ENCODE results near the gene DNER.
A peak's percentile ranks its signal among the peaks of the same experiment; 100 is the strongest.

The DNER gene

DNA sequence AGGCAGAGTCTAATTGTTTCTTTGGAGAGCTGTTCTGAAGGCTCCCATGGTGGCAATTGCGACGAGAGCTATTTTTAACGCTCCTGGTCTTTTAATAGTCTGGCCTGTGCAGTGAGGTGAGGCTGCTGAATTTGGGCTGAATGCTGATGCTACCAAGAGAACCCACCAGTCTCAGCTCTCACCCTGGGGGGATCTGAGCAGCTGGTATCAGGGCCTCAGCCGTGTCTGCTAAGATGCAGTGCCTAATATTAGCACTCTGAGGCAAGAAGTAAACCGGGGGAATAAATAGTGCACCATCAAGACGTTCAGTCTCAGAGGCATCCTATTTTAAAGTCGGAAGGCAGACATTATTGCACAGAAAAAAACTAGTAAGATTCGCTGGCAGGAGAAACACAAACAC lies 228.5 kb downstream of the DNER start:
- no peak for DNase-seq

- no peak for DNase-seq
Observed at GRCh38 chr2:229477269-229477755, 237.0 kb downstream of the DNER start.

GRCh38 chr2:229475778-229476177 lies 238.6 kb downstream of the DNER start:
- no peak for DNase-seq

- no peak for DNase-seq
Observed at GRCh38 chr2:229474125-229474524, 240.2 kb downstream of the DNER start.

- DNase-seq = no peak
Observed at GRCh38 chr2:229470781-229471180, 243.6 kb downstream of the DNER start.

DNA sequence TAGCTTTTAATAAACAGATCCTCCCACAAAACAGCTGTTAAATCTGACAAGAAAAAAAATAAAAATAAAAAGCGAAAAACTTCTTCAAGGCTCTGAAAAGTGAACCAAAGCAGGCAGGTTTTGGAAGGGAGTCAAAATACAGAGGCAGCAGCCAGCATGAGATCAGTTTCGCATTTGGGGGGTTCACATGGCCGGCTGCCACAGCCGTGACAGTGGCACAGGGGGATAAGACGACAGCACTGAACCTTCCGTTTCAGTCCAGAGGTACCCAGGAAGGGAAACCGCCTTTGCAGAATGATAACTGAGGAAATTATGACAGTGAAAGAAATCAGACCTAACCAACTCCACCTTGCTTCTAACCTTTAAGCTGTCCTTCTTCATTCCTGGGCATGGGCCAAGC lies 246.6 kb downstream of the DNER start:
- DNase-seq = no peak

GRCh38 chr2:229463841-229464346 lies 250.5 kb downstream of the DNER start:
- DNase-seq = no peak

GRCh38 chr2:229462112-229462511 lies 252.2 kb downstream of the DNER start:
- DNase-seq = no peak

- no peak for DNase-seq
Observed at GRCh38 chr2:229456091-229456490, 258.3 kb downstream of the DNER start.

DNA sequence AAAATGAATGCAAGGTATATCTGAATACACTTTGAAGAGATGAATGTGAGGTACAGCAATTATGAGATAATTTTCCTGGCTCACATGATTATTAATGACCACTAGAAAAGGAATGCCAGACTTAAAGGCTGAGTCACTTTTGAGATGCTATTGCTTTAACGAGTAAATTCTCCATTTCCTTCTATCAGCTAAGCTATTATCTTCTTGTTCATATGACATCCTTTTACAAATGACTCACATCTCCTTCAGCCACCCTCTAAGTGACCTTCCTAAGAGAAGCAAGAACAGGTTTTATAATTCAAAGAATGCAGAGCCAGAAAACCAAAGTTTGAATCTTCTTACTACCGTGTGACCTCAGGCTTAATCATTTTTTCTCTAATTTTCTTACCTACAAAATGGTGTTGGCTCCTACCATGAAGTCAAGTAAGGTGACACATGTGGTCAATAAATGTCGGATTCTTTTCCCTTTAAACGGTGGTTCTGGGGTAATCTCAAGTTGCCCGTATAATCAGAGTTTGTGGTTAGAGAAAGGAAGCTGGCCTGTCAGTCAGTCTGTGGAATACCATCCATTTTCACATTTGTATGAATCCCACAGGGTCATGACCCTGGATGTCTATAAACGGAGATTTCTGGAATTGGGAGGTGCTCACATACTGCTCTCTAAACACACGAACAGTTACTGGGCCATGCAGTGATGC lies 259.3 kb downstream of the DNER start:
- DNase-seq = peak; percentile 32

DNA sequence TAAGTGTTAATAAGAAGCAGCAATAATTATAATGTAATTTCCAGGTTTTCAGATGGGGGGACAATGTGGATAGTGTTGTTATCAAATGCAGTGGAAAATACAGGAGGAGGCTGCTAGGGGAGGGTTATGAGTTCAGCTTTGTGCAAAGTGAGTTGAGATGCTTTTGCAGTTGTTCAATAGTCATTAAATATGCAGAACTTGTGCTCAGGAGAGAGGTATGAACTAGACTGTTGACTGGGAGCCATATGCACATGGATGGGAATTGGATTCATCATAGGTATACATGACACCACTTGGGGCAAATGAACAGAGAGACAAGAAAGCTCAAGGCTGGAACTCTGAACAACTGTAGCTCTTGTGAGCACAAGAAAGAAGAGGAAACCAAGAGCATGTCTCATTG lies 261.1 kb downstream of the DNER start:
- no peak for DNase-seq

DNA sequence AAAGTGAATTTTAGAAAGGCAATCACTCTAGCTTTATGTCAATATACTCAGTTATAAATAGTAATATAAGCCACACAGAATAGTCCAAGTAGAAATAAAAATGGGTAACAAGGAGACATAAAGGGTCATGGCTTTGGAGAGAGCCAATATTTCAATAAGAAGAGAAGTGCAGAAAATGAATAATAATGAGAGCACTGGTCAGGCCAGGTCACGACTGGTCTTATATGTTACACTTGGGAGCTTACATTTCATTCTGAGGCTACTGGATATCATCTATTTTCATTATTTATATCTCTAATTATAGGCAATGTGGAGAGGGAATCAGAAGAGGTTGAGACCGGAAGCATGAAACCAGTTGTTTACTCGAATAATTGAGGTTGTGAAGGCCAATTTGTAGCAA lies 262.5 kb downstream of the DNER start:
- no peak for DNase-seq

DNA sequence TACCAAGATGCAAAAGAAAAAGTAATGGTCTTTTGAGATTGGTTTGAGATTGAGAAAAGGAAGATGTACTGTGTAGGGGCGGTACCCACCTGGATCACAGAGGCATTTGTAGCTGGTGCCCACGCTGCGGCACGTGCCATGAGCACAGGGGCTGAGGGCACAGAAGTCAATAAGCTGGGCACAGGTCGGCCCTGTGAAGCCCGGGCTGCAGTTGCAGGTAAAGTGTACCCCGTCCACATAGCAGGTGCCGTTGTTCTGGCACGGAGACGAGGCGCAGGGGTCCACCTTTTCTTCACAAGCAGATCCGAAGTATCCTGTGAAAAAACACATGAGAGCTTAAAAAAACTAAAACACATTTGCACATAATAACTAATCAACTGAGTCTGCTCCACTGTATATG lies 267.1 kb downstream of the DNER start:
- DNase-seq = no peak

DNA sequence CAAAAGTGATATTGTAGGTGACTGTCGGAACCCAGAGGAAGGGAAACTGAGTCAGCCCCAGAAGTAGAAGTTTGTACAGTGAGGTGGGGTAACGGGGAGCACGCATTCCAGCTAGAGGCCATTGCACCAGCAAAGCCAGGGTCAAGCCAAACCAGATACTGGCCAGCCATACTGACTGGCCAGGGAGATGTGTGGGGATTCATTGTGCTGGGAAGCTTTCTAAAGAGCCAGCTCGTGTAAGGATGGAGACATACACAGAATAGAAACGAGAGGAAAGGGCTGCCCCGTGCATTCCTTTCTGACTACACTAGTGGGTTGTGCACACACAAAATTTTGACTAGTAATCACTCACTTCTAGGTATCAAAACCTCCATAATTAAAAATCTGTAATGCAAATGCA lies 268.0 kb downstream of the DNER start:
- DNase-seq = no peak

DNA sequence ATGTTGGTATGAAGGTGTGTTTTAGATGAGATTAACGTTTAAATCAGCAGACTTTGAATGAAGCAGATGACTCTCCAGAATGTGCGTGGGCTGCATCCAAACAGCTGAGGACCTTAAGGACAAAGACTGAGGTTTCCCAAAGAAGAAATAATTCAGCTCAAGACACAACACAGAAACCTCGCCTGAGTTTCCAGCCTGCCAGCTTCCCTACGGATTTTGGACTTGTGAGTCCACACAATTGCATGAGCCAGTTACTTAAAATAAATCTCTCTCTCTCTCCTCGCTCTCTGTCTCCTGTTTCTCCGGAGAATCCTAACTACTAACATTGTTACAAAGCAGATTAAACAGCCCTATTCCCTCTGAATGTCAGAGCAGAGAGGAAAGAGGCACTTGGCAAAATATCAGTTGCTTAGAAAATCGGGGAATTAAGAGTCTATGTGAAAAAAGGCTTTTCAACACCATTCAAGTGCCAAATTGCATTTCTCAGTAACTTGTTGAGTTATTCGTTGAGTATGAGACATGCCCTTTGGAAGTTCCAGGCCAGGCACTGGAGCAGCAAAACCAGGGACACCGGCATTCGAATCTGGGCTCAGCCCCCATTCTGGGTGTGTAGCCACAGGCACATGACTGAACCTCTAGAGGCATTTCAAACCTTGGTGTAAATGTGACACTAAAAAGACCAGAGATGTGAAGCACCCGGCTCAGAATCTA lies 268.7 kb downstream of the DNER start:
- no peak for DNase-seq

DNA sequence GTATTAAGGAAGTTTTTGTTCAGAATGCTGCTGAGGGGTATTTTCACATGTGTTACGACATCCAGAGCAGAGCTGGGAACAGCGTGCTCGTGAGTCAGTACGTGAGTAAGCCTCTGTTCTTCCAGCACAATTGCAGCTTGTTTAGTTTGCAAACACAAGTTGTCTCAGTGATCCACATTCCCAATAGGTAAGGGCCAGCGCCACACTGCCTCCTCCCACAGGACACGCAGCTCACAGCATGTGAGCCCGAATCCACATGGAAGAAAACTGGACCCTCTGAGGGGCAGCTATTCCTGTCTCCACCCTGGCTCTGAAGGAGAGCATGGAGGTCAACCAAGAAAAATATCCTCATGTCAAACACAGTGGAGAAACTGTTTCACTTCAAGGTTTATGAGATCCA lies 269.3 kb downstream of the DNER start:
- peak; percentile 89 for DNase-seq

- DNase-seq = no peak
Observed at GRCh38 chr2:229443546-229444268, 270.6 kb downstream of the DNER start.

DNA sequence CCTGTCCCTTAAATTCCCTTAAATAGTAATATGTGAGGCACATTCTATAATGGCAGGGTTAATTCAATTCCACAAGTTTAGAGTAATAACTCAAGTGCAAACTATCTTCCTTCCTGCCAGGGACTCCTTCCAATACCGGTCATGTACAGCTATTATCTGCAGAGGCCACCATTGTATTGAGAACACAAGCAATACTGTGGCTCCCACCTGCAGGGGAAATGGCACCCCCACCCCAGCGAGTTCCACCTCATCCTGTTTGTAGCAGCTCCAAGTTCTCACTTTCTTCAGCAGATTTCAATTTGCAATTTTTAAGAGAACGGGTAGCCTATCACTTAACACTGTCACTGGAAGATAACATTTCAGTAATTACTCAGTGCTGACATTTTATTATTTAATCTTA lies 271.2 kb downstream of the DNER start:
- no peak for DNase-seq

GRCh38 chr2:229438430-229439159 lies 275.8 kb downstream of the DNER start:
- DNase-seq = no peak

DNA sequence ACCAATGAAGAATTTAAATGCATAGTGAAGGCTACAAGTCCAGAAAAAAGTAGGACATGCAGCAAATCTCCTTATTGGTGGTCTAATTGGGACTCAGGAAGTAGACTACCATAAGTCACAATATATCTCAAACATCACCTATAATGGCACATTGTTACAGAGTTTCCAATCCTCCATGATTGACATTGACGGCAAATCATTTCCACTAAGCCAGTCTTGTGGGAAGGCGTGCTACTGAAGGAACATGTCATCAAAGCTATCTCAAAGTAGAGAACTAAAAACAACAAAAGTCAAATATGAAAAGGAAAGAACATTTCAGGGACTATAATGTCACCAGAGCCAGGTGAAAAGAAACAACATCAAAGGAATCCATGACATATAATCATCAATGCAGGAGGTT lies 276.9 kb downstream of the DNER start:
- DNase-seq = no peak

- DNase-seq = no peak
Observed at GRCh38 chr2:229434187-229434586, 280.2 kb downstream of the DNER start.

GRCh38 chr2:229433351-229433750 lies 281.0 kb downstream of the DNER start:
- DNase-seq = no peak
